C4-2B (cell line): ENCODE measurements around the gene DSG3.

Experiments used
- H3K27ac ChIP-seq: fragments of 450-650 bp; 2 replicates; pipeline ENCODE4 v1.5.1; 2017
- ZFX ChIP-seq: fragments of 450-650 bp; IDR thresholded peaks from 2 replicates; pipeline ENCODE4 v1.6.1; 2017
- TF ChIP-seq, protein P1 (sequence below): fragments of 450-650 bp; conservative IDR thresholded peaks from 2 replicates; pipeline ENCODE4 v1.5.1; 2017; ENCODE audit warnings: mild to moderate bottlenecking

The DSG3 gene, protein sequence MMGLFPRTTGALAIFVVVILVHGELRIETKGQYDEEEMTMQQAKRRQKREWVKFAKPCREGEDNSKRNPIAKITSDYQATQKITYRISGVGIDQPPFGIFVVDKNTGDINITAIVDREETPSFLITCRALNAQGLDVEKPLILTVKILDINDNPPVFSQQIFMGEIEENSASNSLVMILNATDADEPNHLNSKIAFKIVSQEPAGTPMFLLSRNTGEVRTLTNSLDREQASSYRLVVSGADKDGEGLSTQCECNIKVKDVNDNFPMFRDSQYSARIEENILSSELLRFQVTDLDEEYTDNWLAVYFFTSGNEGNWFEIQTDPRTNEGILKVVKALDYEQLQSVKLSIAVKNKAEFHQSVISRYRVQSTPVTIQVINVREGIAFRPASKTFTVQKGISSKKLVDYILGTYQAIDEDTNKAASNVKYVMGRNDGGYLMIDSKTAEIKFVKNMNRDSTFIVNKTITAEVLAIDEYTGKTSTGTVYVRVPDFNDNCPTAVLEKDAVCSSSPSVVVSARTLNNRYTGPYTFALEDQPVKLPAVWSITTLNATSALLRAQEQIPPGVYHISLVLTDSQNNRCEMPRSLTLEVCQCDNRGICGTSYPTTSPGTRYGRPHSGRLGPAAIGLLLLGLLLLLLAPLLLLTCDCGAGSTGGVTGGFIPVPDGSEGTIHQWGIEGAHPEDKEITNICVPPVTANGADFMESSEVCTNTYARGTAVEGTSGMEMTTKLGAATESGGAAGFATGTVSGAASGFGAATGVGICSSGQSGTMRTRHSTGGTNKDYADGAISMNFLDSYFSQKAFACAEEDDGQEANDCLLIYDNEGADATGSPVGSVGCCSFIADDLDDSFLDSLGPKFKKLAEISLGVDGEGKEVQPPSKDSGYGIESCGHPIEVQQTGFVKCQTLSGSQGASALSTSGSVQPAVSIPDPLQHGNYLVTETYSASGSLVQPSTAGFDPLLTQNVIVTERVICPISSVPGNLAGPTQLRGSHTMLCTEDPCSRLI

DNA sequence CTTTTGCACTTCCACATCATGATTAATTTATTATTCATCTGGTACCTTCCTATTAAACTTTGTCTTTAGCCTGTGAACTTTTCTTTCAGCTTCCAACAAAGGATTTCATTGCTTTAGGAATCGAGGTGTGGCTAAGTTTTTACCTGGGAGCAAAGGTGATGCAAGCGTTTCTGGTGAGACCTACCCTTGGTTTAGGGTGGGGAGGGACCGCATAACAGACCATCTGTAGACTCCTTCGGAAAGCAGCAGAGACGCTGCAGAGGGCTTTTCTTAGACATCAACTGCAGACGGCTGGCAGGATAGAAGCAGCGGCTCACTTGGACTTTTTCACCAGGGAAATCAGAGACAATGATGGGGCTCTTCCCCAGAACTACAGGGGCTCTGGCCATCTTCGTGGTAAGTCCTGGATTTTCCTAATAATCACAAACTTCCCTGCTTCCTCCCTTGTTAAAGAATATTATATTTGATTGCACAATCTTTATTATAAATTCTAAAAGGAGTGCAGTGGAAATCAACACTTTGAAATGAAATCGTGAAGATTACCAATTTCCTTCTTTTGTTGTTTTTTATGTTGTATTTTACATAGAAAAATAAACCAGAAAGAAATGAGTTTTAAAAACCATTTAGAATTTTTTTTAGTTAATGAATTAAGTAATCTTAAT is at the start of gene DSG3:
Gene DSG3, plus strand, starts transcription at position 212 of the 662 bp plus-strand sequence. Its CDS starts 137 bp downstream, at position 349.
- no peak within 1 kb of the TSS for H3K27ac ChIP-seq
- no peak for TF ChIP-seq ZFX
- TF ChIP-seq, protein P1, sequence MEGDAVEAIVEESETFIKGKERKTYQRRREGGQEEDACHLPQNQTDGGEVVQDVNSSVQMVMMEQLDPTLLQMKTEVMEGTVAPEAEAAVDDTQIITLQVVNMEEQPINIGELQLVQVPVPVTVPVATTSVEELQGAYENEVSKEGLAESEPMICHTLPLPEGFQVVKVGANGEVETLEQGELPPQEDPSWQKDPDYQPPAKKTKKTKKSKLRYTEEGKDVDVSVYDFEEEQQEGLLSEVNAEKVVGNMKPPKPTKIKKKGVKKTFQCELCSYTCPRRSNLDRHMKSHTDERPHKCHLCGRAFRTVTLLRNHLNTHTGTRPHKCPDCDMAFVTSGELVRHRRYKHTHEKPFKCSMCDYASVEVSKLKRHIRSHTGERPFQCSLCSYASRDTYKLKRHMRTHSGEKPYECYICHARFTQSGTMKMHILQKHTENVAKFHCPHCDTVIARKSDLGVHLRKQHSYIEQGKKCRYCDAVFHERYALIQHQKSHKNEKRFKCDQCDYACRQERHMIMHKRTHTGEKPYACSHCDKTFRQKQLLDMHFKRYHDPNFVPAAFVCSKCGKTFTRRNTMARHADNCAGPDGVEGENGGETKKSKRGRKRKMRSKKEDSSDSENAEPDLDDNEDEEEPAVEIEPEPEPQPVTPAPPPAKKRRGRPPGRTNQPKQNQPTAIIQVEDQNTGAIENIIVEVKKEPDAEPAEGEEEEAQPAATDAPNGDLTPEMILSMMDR: no peak

DNA sequence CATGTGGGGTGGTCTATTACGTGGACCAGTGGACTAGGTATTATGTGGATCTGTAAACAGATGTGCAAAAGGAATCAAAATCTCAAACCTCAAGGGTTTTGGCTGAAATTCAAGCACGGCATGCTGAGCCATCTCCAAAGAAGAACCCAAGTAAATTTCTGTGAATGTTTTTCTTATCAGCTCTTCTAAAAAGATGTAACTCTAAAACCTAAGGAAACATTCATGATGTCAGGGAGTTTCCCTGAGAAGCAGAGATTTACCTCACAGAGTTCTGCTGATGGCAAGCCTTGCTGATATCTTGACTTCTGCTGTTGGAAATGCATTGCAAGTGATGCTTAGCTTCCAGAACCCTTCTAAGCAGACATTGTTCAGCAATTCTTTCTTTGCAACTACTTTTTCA is 49.4 kb upstream of the DSG3 start:
- TF ChIP-seq, protein P1: no peak
- TF ChIP-seq ZFX: no peak
- H3K27ac ChIP-seq: no peak overlapping the region

DNA sequence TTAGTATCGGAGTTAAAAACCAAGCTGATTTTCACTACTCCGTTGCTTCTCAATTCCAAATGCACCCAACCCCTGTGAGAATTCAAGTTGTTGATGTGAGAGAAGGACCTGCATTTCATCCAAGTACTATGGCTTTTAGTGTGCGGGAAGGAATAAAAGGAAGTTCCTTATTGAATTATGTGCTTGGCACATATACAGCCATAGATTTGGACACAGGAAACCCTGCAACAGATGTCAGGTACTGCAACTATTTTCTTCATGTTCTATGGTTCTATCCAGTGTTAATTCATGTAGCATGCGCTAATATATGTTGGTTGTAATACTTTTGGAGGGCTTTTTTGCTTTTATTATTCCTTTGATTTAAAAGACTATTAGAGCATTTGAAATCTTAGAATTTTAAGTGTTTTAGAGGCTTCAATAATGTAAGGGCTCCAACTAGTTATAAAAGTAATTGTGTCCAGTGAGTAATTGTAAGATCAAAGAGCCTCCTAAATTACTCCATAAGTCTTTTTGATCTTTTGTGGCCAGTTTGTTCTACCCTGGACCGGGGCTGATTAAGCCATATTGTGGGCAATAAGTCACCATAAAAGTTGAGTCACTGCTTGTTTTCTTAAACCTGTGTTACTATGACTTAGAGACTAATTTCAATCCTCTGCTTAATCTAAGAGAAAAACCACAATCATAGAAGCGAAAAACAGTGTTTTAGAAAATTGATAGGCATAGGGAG is 48.1 kb upstream of the DSG3 start:
- TF ChIP-seq ZFX: no peak
- TF ChIP-seq, protein P1: no peak
- no peak overlapping the region for H3K27ac ChIP-seq

DNA sequence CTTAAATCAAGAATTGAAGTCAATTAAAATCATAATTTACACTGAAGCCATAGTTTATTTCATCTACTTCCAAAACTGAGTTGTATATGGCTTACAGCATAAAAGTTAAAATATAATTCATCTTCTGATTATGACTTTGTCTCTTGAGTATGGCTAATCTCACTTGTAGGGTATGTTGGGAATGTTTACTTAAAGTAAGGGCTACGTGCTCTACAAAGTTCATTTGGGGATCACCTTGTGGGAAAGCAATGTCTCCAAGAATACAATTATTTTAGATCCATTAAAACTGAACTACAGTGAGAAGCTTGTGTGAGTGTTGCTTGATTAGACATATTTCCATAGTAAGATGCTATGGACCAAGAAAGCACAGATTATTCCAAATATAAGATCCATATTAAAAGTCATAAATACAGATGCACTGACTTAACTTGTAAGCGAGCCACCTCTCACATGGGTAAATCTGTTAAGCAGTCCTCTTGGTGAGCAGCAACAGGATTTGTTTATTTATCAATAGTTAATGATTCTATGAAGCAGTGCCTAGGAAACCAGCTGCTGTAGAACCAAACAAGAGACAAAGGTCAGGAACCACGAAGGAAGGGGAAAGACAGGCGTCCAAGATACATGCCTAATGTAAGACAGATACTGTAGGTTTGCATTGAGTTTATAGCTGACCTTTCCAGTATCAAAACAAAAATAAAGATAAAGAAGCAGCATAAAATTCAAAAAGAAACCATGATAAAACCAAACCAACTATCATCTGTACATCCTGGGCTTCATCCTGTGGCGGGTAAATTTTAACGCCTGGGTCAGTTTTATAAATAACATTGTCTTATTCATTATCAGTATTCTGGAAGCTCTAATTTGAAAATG is 46.1 kb upstream of the DSG3 start:
- H3K27ac ChIP-seq: no peak overlapping the region
- TF ChIP-seq ZFX: no peak

DNA sequence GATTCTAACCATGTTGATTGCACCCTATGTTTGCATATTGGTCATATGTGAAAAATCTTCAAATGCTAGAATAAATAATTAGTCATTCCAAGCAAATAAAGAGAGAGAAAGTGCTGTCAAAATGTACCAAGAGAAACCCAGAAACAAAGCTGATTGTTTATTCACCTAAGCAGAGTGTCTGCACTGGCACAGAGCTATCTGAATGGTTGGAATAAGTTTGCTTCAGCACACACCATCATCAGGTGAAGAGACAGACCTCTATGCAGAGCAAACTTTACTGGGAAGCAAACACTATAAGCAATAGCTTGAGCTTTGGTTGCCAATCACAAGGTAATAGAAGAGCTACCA is 45.5 kb upstream of the DSG3 start:
- no peak overlapping the region for H3K27ac ChIP-seq
- TF ChIP-seq, protein P1: no peak
- no peak for TF ChIP-seq ZFX

DNA sequence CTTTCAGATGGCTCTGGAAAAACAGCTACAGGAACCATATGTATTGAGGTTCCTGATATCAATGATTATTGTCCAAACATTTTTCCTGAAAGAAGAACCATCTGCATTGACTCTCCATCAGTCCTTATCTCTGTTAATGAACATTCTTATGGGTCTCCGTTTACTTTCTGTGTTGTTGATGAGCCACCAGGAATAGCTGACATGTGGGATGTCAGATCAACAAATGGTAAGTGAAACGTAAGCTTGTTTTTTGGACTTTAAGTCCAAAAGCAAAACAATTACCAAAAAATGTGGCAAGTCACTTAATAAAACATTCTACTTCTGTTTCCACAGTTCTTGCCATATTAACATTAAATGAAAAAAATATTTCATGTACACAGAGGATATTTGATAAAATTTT is 44.1 kb upstream of the DSG3 start:
- H3K27ac ChIP-seq: no peak overlapping the region
- TF ChIP-seq, protein P1: no peak
- no peak for TF ChIP-seq ZFX
